ENCODE results near the gene FBXO24. TPM values are rescaled to one million over a fixed set of nuclear protein-coding genes. Genes with fewer than 3 reads are reported as not detected.

Gene FBXO24
- total RNA-seq, 2 experiments from 2014 or later = 0.16 to 1.7 TPM

- DNase-seq (ENCODE audit: low spot score) = no peak
- Histone ChIP-seq H3K9me3 (ENCODE audit: low read length) (no peaks in the 10 kb centered on the region), H3K4me2 (ENCODE audit: low read length) (no peak overlapping the region), H3K36me3 (ENCODE audit: insufficient read depth, low read length) (peaks cover 69% of the 10 kb centered on the region), H3K4me3 (ENCODE audit: low read depth, low read length, poor library complexity, severe bottlenecking) (no peak overlapping the region), H3K4me1 (ENCODE audit: insufficient read depth, low read length, poor library complexity, severe bottlenecking) (peaks cover 25% of the 10 kb centered on the region), H3K27ac (ENCODE audit: low read depth, low read length, poor library complexity, severe bottlenecking) (no peak overlapping the region), H3K9me2 (ENCODE audit: insufficient read depth, low read length) (no peaks in the 10 kb centered on the region), H4K20me1 (ENCODE audit: insufficient read depth, low read length) (no peaks in the 10 kb centered on the region), H2AFZ (ENCODE audit: low read length) (no peak overlapping the region), H3K79me2 (ENCODE audit: insufficient read depth, low read depth, low read length) (peaks cover 18% of the 10 kb centered on the region; the same call in 1 of the 2 replicates)
- ChIA-PET CTCF (ENCODE audit: unreplicated experiment) (no interaction called here), POLR2A (no interaction called here)
- no peak for TF ChIP-seq EZH2phosphoT487 (IDR thresholded peaks at IDR 0.05; ENCODE audit: borderline replicate concordance, low read depth, low read length)
- no peak for TF ChIP-seq CTCF (conservative IDR thresholded peaks at IDR 0.05; ENCODE audit: low read length)
- BruUV-seq (replicated peaks) = no TSS peak
- intact Hi-C loops (cut with micrococcal nuclease; ENCODE audit: unreplicated experiment) = no loop called here
Observed at GRCh38 chr7:100580466-100581283, 5.5 kb upstream of the FBXO24 start.

- Histone ChIP-seq H3K27ac (ENCODE audit: low read depth, low read length, poor library complexity, severe bottlenecking) (no peak overlapping the region), H3K4me1 (ENCODE audit: insufficient read depth, low read length, poor library complexity, severe bottlenecking) (peaks cover 28% of the 10 kb centered on the region), H3K79me2 (ENCODE audit: insufficient read depth, low read depth, low read length) (peaks cover 18% of the 10 kb centered on the region; the same call in 1 of the 2 replicates), H3K4me2 (ENCODE audit: low read length) (no peak overlapping the region), H3K9me2 (ENCODE audit: insufficient read depth, low read length) (no peaks in the 10 kb centered on the region), H3K4me3 (ENCODE audit: low read depth, low read length, poor library complexity, severe bottlenecking) (no peak overlapping the region), H4K20me1 (ENCODE audit: insufficient read depth, low read length) (no peaks in the 10 kb centered on the region), H2AFZ (ENCODE audit: low read length) (no peak overlapping the region), H3K9me3 (ENCODE audit: low read length) (no peaks in the 10 kb centered on the region), H3K36me3 (ENCODE audit: insufficient read depth, low read length) (peaks cover 57% of the 10 kb centered on the region)
- DNase-seq (ENCODE audit: low spot score) = no peak
- no peak for TF ChIP-seq EZH2phosphoT487 (IDR thresholded peaks at IDR 0.05; ENCODE audit: borderline replicate concordance, low read depth, low read length)
- TF ChIP-seq CTCF (conservative IDR thresholded peaks at IDR 0.05; ENCODE audit: low read length) = no peak
- CTCF ChIA-PET (ENCODE audit: unreplicated experiment) = no interaction called here
- POLR2A ChIA-PET = interaction anchor here (0.7 kb wide), 1 partner anchor 13 kb away, joined by 3 read pairs; no protein-coding TSS in a partner anchor
- intact Hi-C loops (cut with micrococcal nuclease; ENCODE audit: unreplicated experiment) = no loop called here
- no TSS peak for BruUV-seq (replicated peaks)
Observed at GRCh38 chr7:100582041-100582579, 4.0 kb upstream of the FBXO24 start.

- Histone ChIP-seq H3K36me3 (ENCODE audit: insufficient read depth, low read length) (peaks cover 51% of the 10 kb centered on the region), H3K4me1 (ENCODE audit: insufficient read depth, low read length, poor library complexity, severe bottlenecking) (peaks cover 29% of the 10 kb centered on the region), H3K4me2 (ENCODE audit: low read length) (peak overlapping the region; percentile 98), H3K4me3 (ENCODE audit: low read depth, low read length, poor library complexity, severe bottlenecking) (peak overlapping the region; percentile 91), H3K9me3 (ENCODE audit: low read length) (no peaks in the 10 kb centered on the region), H2AFZ (ENCODE audit: low read length) (no peak overlapping the region), H3K9me2 (ENCODE audit: insufficient read depth, low read length) (no peaks in the 10 kb centered on the region), H3K79me2 (ENCODE audit: insufficient read depth, low read depth, low read length) (peaks cover 18% of the 10 kb centered on the region; the same call in 1 of the 2 replicates), H4K20me1 (ENCODE audit: insufficient read depth, low read length) (no peaks in the 10 kb centered on the region), H3K27ac (ENCODE audit: low read depth, low read length, poor library complexity, severe bottlenecking) (peak overlapping the region; percentile 92)
- CTCF ChIA-PET (ENCODE audit: unreplicated experiment) = no interaction called here
- TF ChIP-seq EZH2phosphoT487 (IDR thresholded peaks at IDR 0.05; ENCODE audit: borderline replicate concordance, low read depth, low read length) (no peak), CTCF (conservative IDR thresholded peaks at IDR 0.05; ENCODE audit: low read length) (no peak)
- no TSS peak for BruUV-seq (replicated peaks)
- POLR2A ChIA-PET = no interaction called here
- DNase-seq (ENCODE audit: low spot score) = no peak
- intact Hi-C loops (cut with micrococcal nuclease; ENCODE audit: unreplicated experiment) = no loop called here
Observed at GRCh38 chr7:100582650-100583049, 3.5 kb upstream of the FBXO24 start.
